Activated T-helper 1 cell treated with Interleukin-2 at 50 U/mL for 16 hours (primary cell): ENCODE results near the gene SLC38A11.
"Not testable (repeated sequence)": the region's sequence is repeated elsewhere in the genome, so short reads cannot be mapped to it uniquely, and the experiment has no call there.

Experiments used
- DNase-seq: peaks from one replicate; pipeline ENCODE4 v3.0.0-alpha.2; 2020; ENCODE audit warnings: low read depth

Gene SLC38A11

GRCh38 chr2:164877169-164877568, 78.2 kb downstream of the SLC38A11 start:
- no peak for DNase-seq

- DNase-seq, result no peak
These were observed 79.8 kb downstream of the SLC38A11 start for GRCh38 chr2:164875334-164876205.

GRCh38 chr2:164873210-164873908, 82.0 kb downstream of the SLC38A11 start:
- no peak for DNase-seq

- DNase-seq, result no peak
These were observed 83.9 kb downstream of the SLC38A11 start for GRCh38 chr2:164871404-164871803.

- no peak for DNase-seq
These were observed 85.9 kb downstream of the SLC38A11 start for GRCh38 chr2:164869420-164869772.

- no peak for DNase-seq
These were observed 86.5 kb downstream of the SLC38A11 start for GRCh38 chr2:164868563-164869419.

- DNase-seq, result no peak
These were observed 87.4 kb downstream of the SLC38A11 start for GRCh38 chr2:164867779-164868397.

- DNase-seq, result not testable (repeated sequence)
These were observed 88.9 kb downstream of the SLC38A11 start for GRCh38 chr2:164866381-164866780.

GRCh38 chr2:164860694-164861042, 94.7 kb downstream of the SLC38A11 start:
- no peak for DNase-seq

GRCh38 chr2:164859906-164860693, 95.2 kb downstream of the SLC38A11 start:
- not testable (repeated sequence) for DNase-seq

GRCh38 chr2:164859251-164859818, 96.0 kb downstream of the SLC38A11 start:
- no peak for DNase-seq

GRCh38 chr2:164852086-164852485, 103.2 kb downstream of the SLC38A11 start:
- DNase-seq, result no peak

GRCh38 chr2:164850235-164850634, 105.1 kb downstream of the SLC38A11 start:
- no peak for DNase-seq

- no peak for DNase-seq
These were observed 105.8 kb downstream of the SLC38A11 start for GRCh38 chr2:164849506-164849905.

- DNase-seq, result no peak
These were observed 107.2 kb downstream of the SLC38A11 start for GRCh38 chr2:164847981-164848741.

- DNase-seq, result no peak
These were observed 108.0 kb downstream of the SLC38A11 start for GRCh38 chr2:164847291-164847690.

- no peak for DNase-seq
These were observed 109.0 kb downstream of the SLC38A11 start for GRCh38 chr2:164846276-164846675.
